ENCODE data around the gene TBRG1.

- TF ChIP-seq CTCF (optimal IDR thresholded peaks at IDR 0.05 in 1 of 3, IDR thresholded peaks at IDR 0.05 in 1 of 3, conservative IDR thresholded peaks at IDR 0.05 in 1 of 3; ENCODE audit: extremely low read depth in 1 of 3, insufficient read depth in 2 of 3, low read length in 3 of 3) (no peak), EZH2 (IDR thresholded peaks at IDR 0.05; ENCODE audit: low read length) (no peak)
Measured at GRCh38 chr11:124595302-124595701, 27.4 kb upstream of the TBRG1 start.

Data from keratinocyte (primary cell).